ENCODE results near the gene APOBEC3A.
"Not testable (repeated sequence)": the region's sequence is repeated elsewhere in the genome, so short reads cannot be mapped to it uniquely, and the experiment has no call there.

Gene APOBEC3A

DNA sequence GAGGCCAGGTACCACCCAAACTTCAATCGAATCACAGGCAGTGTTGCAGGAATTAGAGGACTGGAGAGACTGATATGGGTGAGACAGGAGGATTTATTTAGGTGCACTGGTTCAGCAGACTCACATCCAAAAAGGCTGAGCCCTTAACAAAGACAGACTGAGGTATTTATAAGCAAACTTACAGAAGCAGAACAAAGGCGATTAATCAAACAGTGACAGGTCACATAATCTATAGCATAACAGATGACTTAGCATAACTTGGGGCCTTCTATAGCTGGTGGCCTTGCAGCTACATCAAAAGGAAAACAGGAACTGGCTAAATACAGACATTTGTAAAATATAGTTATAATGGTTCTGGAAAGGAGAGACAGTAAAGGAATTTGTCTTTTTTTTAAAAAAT is 26.8 kb downstream of the APOBEC3A start:
- H3K4me1 ChIP-seq (ENCODE audit: control insufficient read depth, insufficient read depth, low read length): peaks cover 11% of the 10 kb centered on the region
- no peak overlapping the region for H3K9ac ChIP-seq (ENCODE audit: low read length)
- no peak overlapping the region; the same call in 1 of the 2 replicates for H3K27ac ChIP-seq (ENCODE audit: low read depth, low read length)
- H3K36me3 ChIP-seq (ENCODE audit: control insufficient read depth, insufficient read depth, low read length): peaks cover 3% of the 10 kb centered on the region; the same call in 1 of the 2 replicates
- H3K27me3 ChIP-seq (ENCODE audit: control insufficient read depth, insufficient read depth, low read length): no peaks in the 10 kb centered on the region
- H3K4me3 ChIP-seq (ENCODE audit: low read depth, low read length): no peak overlapping the region
- peaks cover 25% of the 10 kb centered on the region for H3K9me3 ChIP-seq (ENCODE audit: control insufficient read depth, insufficient read depth, low read depth, low read length)

DNA sequence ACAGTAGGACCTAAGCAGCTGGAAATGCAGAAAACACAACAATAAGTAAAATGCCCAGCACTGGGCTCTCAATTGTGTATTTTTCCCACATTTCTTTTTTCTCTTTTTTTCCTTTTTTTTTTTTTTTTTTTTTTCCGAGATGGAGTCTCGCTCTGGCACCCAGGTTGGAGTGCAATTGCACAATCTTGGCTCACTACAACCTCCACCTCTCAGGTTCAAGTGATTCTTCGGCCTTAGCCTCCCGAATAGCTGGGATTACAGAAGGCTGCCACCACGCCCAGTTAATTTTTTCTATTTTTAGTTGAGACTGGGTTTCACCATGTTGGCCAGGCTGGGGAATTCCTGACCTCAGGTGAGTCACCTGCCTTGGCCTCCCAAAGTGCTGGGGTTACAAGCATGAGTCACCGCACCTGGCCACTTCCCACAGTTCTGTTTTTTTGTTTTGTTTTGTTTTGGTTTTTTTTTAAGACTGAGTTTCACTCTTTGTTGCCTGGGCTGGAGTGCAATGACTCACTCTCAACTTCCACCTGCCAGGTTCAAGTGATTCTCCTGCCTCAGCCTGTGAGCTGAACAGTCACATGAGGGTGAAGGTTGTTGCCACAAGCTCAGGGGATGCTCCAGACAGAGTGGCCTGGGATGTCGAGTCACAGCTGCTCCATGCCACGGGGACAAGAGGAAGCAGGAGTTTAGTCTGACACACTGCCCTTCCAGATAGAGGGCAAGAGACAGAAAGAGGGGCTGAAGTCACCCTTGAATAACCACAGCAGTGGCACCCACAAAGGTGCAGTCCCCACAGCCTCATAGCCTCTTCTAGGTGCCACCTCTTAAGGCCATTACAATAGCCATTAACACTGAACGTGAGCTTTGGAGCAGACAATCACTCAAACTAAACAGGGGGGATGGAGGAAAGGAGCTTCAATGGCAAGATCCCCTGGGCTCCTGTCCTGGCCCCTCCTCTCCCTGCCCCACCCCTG is 27.7 kb downstream of the APOBEC3A start:
- Histone ChIP-seq H3K4me1 (ENCODE audit: control insufficient read depth, insufficient read depth, low read length) (peaks cover 11% of the 10 kb centered on the region), H3K9ac (ENCODE audit: low read length) (peak overlapping the region; percentile 1), H3K27ac (ENCODE audit: low read depth, low read length) (peak overlapping the region; percentile 26; the same call in 1 of the 2 replicates), H3K9me3 (ENCODE audit: control insufficient read depth, insufficient read depth, low read depth, low read length) (peaks cover 25% of the 10 kb centered on the region)
- H3K4me3 ChIP-seq (ENCODE audit: low read depth, low read length); H3K36me3 ChIP-seq (ENCODE audit: control insufficient read depth, insufficient read depth, low read length); H3K27me3 ChIP-seq (ENCODE audit: control insufficient read depth, insufficient read depth, low read length): not testable (repeated sequence)

DNA sequence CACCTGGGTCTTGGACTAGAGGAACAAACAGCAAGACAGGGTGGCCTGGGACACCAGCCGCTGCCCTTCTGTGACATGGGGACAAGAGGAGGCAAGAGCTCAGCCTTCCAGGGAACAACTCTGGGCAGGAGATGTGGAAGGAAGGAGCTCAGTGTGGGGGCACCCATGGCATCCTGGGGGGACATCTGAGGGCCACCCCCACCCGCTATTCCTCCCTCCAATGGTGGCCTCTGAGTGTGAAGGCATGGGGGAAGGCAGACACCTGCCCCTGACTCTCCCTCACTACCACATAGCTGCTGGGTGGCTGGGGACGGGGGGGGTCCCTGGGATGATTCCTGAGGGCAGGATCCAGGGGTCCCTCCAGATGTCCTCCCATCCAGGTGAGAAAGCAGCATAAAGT is 29.2 kb downstream of the APOBEC3A start:
- no peak overlapping the region for H3K9ac ChIP-seq (ENCODE audit: low read length)
- H3K4me3 ChIP-seq (ENCODE audit: low read depth, low read length): no peak overlapping the region
- H3K27me3 ChIP-seq (ENCODE audit: control insufficient read depth, insufficient read depth, low read length): no peaks in the 10 kb centered on the region
- no peak overlapping the region for H3K27ac ChIP-seq (ENCODE audit: low read depth, low read length)
- H3K9me3 ChIP-seq (ENCODE audit: control insufficient read depth, insufficient read depth, low read depth, low read length): peaks cover 21% of the 10 kb centered on the region
- H3K4me1 ChIP-seq (ENCODE audit: control insufficient read depth, insufficient read depth, low read length): peaks cover 7% of the 10 kb centered on the region
- H3K36me3 ChIP-seq (ENCODE audit: control insufficient read depth, insufficient read depth, low read length): peaks cover 3% of the 10 kb centered on the region; the same call in 1 of the 2 replicates

DNA sequence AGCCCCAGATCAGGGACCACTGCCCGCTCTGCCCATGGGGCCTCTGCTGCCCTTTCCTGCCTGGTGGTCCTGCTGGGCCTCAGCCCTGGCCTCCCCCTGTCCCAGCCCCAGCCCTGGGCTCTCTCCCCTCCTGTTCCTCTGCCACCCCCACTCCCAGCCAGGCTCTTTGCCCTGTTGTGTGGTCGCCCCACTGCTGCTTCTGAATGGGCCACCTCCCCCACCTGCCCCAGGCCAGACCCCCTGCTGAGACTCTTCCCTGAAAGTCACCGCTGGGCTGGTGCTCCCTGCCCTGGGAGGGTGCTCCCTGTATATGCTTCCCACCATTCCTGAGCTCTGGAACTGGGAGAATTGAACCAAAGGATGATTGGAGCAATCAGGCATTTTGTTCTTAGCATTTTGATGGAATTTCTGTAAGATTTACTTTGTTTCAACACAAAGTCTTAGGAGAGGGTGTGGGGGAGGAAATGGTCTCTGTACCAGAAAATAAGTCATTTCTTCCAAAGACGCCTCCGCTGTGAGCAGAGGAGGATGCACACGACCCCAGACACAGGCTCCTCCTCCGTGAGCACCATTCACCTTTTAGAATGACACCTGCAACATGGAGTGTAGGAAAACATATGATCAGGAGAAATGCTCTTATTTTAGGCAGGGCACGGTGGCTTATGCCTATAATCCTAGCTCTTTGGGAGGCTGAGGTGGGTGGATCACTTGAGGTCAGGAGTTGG is 29.9 kb downstream of the APOBEC3A start:
- Histone ChIP-seq H3K9ac (ENCODE audit: low read length) (no peak overlapping the region), H3K36me3 (ENCODE audit: control insufficient read depth, insufficient read depth, low read length) (peaks cover 3% of the 10 kb centered on the region; the same call in 1 of the 2 replicates), H3K27me3 (ENCODE audit: control insufficient read depth, insufficient read depth, low read length) (no peaks in the 10 kb centered on the region), H3K27ac (ENCODE audit: low read depth, low read length) (no peak overlapping the region), H3K4me3 (ENCODE audit: low read depth, low read length) (no peak overlapping the region), H3K9me3 (ENCODE audit: control insufficient read depth, insufficient read depth, low read depth, low read length) (peaks cover 21% of the 10 kb centered on the region), H3K4me1 (ENCODE audit: control insufficient read depth, insufficient read depth, low read length) (peaks cover 5% of the 10 kb centered on the region; the same call in 1 of the 2 replicates)

DNA sequence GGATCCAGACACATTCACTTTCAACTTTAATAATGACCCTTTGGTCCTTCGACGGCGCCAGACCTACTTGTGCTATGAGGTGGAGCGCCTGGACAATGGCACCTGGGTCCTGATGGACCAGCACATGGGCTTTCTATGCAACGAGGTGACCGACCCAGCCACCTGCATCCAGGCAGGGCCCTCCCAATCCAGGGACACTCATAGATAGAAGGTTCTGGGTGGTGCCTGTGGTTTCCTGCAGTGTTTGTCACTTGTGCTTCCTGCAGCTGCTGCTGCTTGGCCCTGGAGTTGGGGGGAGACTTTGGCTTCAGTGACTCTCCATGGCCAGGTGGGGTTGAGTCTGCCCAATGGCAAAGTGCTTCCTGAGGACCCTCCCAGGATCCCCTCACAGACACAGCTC is 32.1 kb downstream of the APOBEC3A start:
- peaks cover 5% of the 10 kb centered on the region; the same call in 1 of the 2 replicates for H3K9me3 ChIP-seq (ENCODE audit: control insufficient read depth, insufficient read depth, low read depth, low read length)
- no peak overlapping the region for H3K27ac ChIP-seq (ENCODE audit: low read depth, low read length)
- peaks cover 9% of the 10 kb centered on the region for H3K4me1 ChIP-seq (ENCODE audit: control insufficient read depth, insufficient read depth, low read length)
- H3K27me3 ChIP-seq (ENCODE audit: control insufficient read depth, insufficient read depth, low read length): no peaks in the 10 kb centered on the region
- H3K4me3 ChIP-seq (ENCODE audit: low read depth, low read length): no peak overlapping the region
- H3K9ac ChIP-seq (ENCODE audit: low read length): no peak overlapping the region
- no peaks in the 10 kb centered on the region; the same call in 1 of the 2 replicates for H3K36me3 ChIP-seq (ENCODE audit: control insufficient read depth, insufficient read depth, low read length)

DNA sequence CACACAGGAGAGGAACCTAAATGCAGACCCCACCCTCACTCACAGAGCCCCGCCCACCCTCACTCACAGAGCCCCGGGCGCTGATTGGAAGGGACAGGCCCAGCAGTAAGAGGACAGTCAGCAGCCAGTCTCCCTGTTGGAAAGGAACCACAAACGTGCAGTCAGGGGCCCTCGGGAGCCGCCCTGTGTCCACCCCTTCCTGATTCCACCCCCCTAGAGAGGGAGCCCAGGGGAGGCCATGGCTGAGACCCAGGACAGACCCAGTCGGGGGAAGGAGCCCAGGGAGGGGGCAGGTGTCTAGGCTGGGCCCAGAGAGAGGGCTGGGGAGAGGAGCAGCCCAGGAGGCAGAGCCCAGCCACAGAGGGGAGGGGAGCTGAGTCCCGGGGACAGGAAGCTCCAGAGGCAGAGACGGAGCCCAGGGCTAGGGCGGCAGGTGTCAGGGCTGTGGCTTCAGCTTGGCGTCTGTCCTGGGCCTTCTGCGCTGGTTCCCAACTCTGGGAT is 35.5 kb downstream of the APOBEC3A start:
- H3K27ac ChIP-seq (ENCODE audit: low read depth, low read length); H3K4me1 ChIP-seq (ENCODE audit: control insufficient read depth, insufficient read depth, low read length); H3K9me3 ChIP-seq (ENCODE audit: control insufficient read depth, insufficient read depth, low read depth, low read length); H3K27me3 ChIP-seq (ENCODE audit: control insufficient read depth, insufficient read depth, low read length); H3K36me3 ChIP-seq (ENCODE audit: control insufficient read depth, insufficient read depth, low read length): not testable (repeated sequence)
- peak overlapping the region; percentile 23 for H3K9ac ChIP-seq (ENCODE audit: low read length)
- peak overlapping the region; percentile 41; the same call in 1 of the 2 replicates for H3K4me3 ChIP-seq (ENCODE audit: low read depth, low read length)

DNA sequence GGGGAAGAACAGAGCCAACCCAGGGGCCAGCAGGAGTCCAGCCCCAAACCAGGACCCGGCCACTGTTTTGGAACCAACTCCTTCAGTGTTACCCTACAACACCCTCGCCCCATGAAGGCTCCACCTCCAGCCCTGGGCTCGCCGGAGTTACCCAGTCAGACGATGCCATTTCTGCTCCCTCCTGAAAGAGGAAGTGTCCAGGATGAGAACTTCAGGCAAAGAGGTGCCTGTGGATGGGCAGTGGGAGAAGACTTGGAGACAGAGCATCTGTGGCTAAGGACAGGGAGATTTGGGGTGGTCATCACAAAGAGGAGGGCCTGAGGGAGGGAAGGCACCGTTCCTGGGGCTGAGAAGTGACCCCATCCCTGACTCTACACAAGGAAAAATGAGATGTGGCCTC is 38.7 kb downstream of the APOBEC3A start:
- Histone ChIP-seq H3K4me3 (ENCODE audit: low read depth, low read length) (no peak overlapping the region), H3K27me3 (ENCODE audit: control insufficient read depth, insufficient read depth, low read length) (no peaks in the 10 kb centered on the region), H3K36me3 (ENCODE audit: control insufficient read depth, insufficient read depth, low read length) (no peaks in the 10 kb centered on the region), H3K9me3 (ENCODE audit: control insufficient read depth, insufficient read depth, low read depth, low read length) (peaks cover 15% of the 10 kb centered on the region), H3K4me1 (ENCODE audit: control insufficient read depth, insufficient read depth, low read length) (peaks cover 9% of the 10 kb centered on the region), H3K9ac (ENCODE audit: low read length) (no peak overlapping the region), H3K27ac (ENCODE audit: low read depth, low read length) (no peak overlapping the region)

DNA sequence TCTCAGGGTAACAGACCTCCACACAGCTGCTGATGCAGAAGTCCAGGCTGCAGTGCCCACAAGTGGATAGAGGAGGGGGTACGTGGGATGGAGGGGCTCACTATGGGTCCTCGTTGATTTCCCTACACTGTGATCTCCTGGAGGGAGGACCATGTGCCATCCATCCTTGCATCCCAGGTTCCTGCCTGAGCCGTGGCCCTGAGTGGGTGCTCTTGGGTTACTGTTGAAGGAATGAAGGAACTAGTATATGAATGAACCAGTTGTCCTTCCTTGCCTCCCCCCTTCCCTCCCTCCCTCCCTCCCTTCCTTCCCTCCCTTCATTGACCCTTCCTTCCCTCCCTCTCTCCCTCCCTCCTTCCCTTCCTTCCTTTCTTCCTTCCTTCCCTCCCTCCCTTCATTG is 40.1 kb downstream of the APOBEC3A start:
- Histone ChIP-seq H3K27me3 (ENCODE audit: control insufficient read depth, insufficient read depth, low read length) (no peaks in the 10 kb centered on the region), H3K4me1 (ENCODE audit: control insufficient read depth, insufficient read depth, low read length) (peaks cover 7% of the 10 kb centered on the region), H3K9me3 (ENCODE audit: control insufficient read depth, insufficient read depth, low read depth, low read length) (peaks cover 15% of the 10 kb centered on the region), H3K4me3 (ENCODE audit: low read depth, low read length) (no peak overlapping the region), H3K27ac (ENCODE audit: low read depth, low read length) (no peak overlapping the region), H3K9ac (ENCODE audit: low read length) (peak overlapping the region; percentile 58), H3K36me3 (ENCODE audit: control insufficient read depth, insufficient read depth, low read length) (no peaks in the 10 kb centered on the region)

DNA sequence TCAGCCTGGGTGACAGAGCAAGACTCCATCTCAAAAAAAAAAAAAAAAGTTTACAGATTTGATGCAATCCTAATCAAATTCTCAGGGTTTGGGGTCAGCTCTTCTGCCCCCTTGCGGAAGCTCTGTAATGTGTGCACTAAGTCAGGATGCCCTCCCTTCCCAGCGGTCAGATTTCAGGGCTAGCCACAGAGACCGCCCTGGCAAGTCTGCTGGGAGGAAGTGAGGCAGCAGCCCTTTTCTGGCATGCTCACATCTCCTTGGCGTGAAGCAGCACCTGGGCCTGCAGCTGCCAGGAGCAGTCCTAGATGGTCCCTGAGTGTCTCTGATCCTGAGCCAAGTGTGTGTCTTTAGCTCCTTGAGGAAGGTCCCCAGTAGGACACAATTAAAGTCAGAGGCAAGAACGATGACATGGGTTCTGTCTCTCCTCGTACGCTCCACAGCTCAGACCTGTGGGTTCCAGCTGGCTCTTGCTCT is 45.8 kb downstream of the APOBEC3A start:
- Histone ChIP-seq H3K36me3 (ENCODE audit: control insufficient read depth, insufficient read depth, low read length) (no peaks in the 10 kb centered on the region), H3K4me1 (ENCODE audit: control insufficient read depth, insufficient read depth, low read length) (peaks cover 9% of the 10 kb centered on the region), H3K4me3 (ENCODE audit: low read depth, low read length) (no peak overlapping the region), H3K9ac (ENCODE audit: low read length) (no peak overlapping the region), H3K9me3 (ENCODE audit: control insufficient read depth, insufficient read depth, low read depth, low read length) (peaks cover 11% of the 10 kb centered on the region), H3K27ac (ENCODE audit: low read depth, low read length) (no peak overlapping the region), H3K27me3 (ENCODE audit: control insufficient read depth, insufficient read depth, low read length) (no peaks in the 10 kb centered on the region)

DNA sequence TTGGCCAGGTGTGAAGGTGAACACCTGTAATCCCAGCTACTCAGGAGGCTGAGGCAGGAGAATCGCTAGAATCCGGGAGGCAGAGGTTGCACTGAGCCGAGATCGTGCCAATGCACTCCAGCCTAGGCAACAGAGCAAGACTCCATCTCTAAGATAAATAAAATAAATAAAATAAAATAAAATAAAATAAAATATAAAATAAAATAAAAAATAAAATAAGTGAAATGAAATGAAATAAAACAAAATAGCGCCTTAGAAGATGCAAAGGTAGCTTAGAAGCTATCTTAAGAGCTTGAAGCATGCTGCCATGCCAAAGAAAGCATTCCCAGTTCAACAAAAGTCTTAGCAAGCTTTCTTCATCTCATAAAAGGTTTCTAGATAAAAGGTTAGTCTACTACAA is 49.8 kb downstream of the APOBEC3A start:
- Histone ChIP-seq H3K9me3 (ENCODE audit: control insufficient read depth, insufficient read depth, low read depth, low read length) (no peaks in the 10 kb centered on the region), H3K9ac (ENCODE audit: low read length) (no peak overlapping the region), H3K27ac (ENCODE audit: low read depth, low read length) (no peak overlapping the region), H3K27me3 (ENCODE audit: control insufficient read depth, insufficient read depth, low read length) (no peaks in the 10 kb centered on the region), H3K4me1 (ENCODE audit: control insufficient read depth, insufficient read depth, low read length) (peaks cover 8% of the 10 kb centered on the region), H3K36me3 (ENCODE audit: control insufficient read depth, insufficient read depth, low read length) (no peaks in the 10 kb centered on the region), H3K4me3 (ENCODE audit: low read depth, low read length) (no peak overlapping the region)
